Activated CD4-positive, alpha-beta memory T cell treated with anti-CD3 and anti-CD28 coated beads, Interleukin-2, amount 10 ng/mL, durations not matched to agents 7 days and 5 days (primary cell): Measurements from ENCODE around the gene GNPTG. TPM values are rescaled to one million over a fixed set of nuclear protein-coding genes. Genes with fewer than 3 reads are reported as not detected.
A peak's percentile ranks its signal among the peaks of the same experiment; 100 is the strongest.

Experiments
- CTCF ChIA-PET: fragments of 350-600 bp; sonication (Branson Sonifier 250); formaldehyde crosslinking; loops from one replicate; lab custom pipeline; 2021; ENCODE audit warnings: antibody characterized with exemption, inconsistent platforms; lab: Charles Lee
- POLR2A ChIA-PET: fragments of 350-600 bp; sonication (Branson Sonifier 250); formaldehyde crosslinking; loops from one replicate; lab custom pipeline; 2021; ENCODE audit warnings: antibody characterized with exemption; lab: Charles Lee
- DNase-seq: peaks from one replicate; pipeline ENCODE4 v3.0.0-alpha.2; 2020
- H3K27ac Mint-ChIP-seq: one replicate; pipeline ENCODE4 v1.8.0; 2021; ENCODE audit warnings: mild to moderate bottlenecking, mixed read lengths
- H3K27me3 Mint-ChIP-seq: one replicate; pipeline ENCODE4 v1.8.0; 2021; ENCODE audit warnings: mixed read lengths
- H3K36me3 Mint-ChIP-seq: one replicate; pipeline ENCODE4 v1.8.0; 2021; ENCODE audit warnings: low read depth, mixed read lengths
- H3K4me1 Mint-ChIP-seq: one replicate; pipeline ENCODE4 v1.8.0; 2021; ENCODE audit warnings: mixed read lengths
- H3K4me3 Mint-ChIP-seq: one replicate; pipeline ENCODE4 v1.8.0; 2021; ENCODE audit warnings: mild to moderate bottlenecking, mixed read lengths
- H3K9me3 Mint-ChIP-seq: one replicate; pipeline ENCODE4 v1.8.0; 2021; ENCODE audit warnings: mixed read lengths
- total RNA-seq, 2 experiments: library from RNA; stranded (reverse); gene quantifications; one replicate each; pipeline ENCODE4 v1.2.3, GENCODE V29; 2021

Gene GNPTG
- total RNA-seq, 2 experiments from 2014 or later: 32.5 to 33.4 TPM

- H3K27me3 Mint-ChIP-seq: no peaks in the 10 kb centered on the region
- H3K27ac Mint-ChIP-seq: no peak overlapping the region
- H3K4me1 Mint-ChIP-seq: peaks cover 1% of the 10 kb centered on the region
- H3K4me3 Mint-ChIP-seq: no peak overlapping the region
- H3K36me3 Mint-ChIP-seq: peaks cover 10% of the 10 kb centered on the region
- ChIA-PET CTCF (interaction anchor here (4.3 kb wide), 1 partner anchor 18 kb away, joined by 29 read pairs; no protein-coding TSS in a partner anchor), POLR2A (no interaction called here)
- H3K9me3 Mint-ChIP-seq: no peaks in the 10 kb centered on the region
- no peak for DNase-seq
These were observed 10.1 kb downstream of the GNPTG start for GRCh38 chr16:1361685-1362360.

- POLR2A ChIA-PET: interaction anchor here (1.0 kb wide), 1 partner anchor 16 kb away, joined by 4 read pairs; no protein-coding TSS in a partner anchor
- H3K9me3 Mint-ChIP-seq: no peaks in the 10 kb centered on the region
These were observed 11.1 kb downstream of the GNPTG start for GRCh38 chr16:1362807-1363206.

GRCh38 chr16:1363501-1364041 lies 11.8 kb downstream of the GNPTG start:
- H3K4me3 Mint-ChIP-seq: no peak overlapping the region
- peaks cover 1% of the 10 kb centered on the region for H3K4me1 Mint-ChIP-seq
- no peaks in the 10 kb centered on the region for H3K27me3 Mint-ChIP-seq
- CTCF ChIA-PET: interaction anchor here (0.6 to 4.3 kb wide), 16 partner anchors 9 to 342 kb away, joined by 3 to 29 read pairs (median 4); partner anchors contain the start of genes JPT2, MAPK8IP3 and TMEM204
- H3K9me3 Mint-ChIP-seq: no peaks in the 10 kb centered on the region
- POLR2A ChIA-PET: interaction anchor here (0.5 to 1.0 kb wide), 4 partner anchors 15 to 1054 kb away, joined by 3 to 4 read pairs (median 3); partner anchors contain the start of gene UNKL
- DNase-seq: peak; percentile 77
- H3K36me3 Mint-ChIP-seq: peaks cover 10% of the 10 kb centered on the region
- H3K27ac Mint-ChIP-seq: no peak overlapping the region

More at GRCh38 chr16:1362807-1363206, 11.1 kb downstream of the GNPTG start:
- CTCF ChIA-PET: interaction anchor here (0.6 to 4.3 kb wide), 9 partner anchors 9 to 339 kb away, joined by 3 to 29 read pairs (median 4); partner anchors contain the start of gene JPT2
- H3K36me3 Mint-ChIP-seq: peaks cover 10% of the 10 kb centered on the region
- peaks cover 1% of the 10 kb centered on the region for H3K4me1 Mint-ChIP-seq
- H3K27me3 Mint-ChIP-seq: no peaks in the 10 kb centered on the region
- H3K27ac Mint-ChIP-seq: no peak overlapping the region
- DNase-seq: no peak
- H3K4me3 Mint-ChIP-seq: no peak overlapping the region

DNA sequence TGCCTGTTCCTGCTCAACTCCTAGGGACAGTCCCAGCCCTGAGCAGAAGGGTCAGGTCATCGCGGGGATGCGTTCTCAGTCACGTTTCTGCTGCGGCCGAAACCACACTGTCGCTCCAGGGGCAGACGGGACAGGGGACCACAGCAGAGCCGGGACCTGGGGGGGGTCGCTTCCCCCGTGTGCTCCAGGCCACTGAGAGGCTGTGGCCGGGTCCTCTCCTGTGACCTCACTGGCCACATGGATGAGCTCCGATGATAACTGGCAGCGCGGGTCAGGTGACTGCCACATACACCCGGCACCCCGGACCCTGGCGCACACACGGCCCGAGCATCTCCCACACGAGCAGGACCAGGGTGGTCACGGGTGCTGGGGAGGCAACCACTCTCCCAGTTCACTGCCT lies 12.8 kb downstream of the GNPTG start:
- no peak overlapping the region for H3K4me3 Mint-ChIP-seq
- DNase-seq: no peak
- no peak overlapping the region for H3K27ac Mint-ChIP-seq
- no peaks in the 10 kb centered on the region for H3K27me3 Mint-ChIP-seq
- H3K4me1 Mint-ChIP-seq: peaks cover 1% of the 10 kb centered on the region
- H3K36me3 Mint-ChIP-seq: peaks cover 10% of the 10 kb centered on the region
- POLR2A ChIA-PET: interaction anchor here (0.7 to 1.7 kb wide), 2 partner anchors 14 to 50 kb away, joined by 3 to 11 read pairs; partner anchors contain the start of gene UNKL
- CTCF ChIA-PET: interaction anchor here (0.8 to 4.3 kb wide), 8 partner anchors 15 to 341 kb away, joined by 3 to 29 read pairs (median 4); partner anchors contain the start of gene MAPK8IP3
- no peaks in the 10 kb centered on the region for H3K9me3 Mint-ChIP-seq

DNA sequence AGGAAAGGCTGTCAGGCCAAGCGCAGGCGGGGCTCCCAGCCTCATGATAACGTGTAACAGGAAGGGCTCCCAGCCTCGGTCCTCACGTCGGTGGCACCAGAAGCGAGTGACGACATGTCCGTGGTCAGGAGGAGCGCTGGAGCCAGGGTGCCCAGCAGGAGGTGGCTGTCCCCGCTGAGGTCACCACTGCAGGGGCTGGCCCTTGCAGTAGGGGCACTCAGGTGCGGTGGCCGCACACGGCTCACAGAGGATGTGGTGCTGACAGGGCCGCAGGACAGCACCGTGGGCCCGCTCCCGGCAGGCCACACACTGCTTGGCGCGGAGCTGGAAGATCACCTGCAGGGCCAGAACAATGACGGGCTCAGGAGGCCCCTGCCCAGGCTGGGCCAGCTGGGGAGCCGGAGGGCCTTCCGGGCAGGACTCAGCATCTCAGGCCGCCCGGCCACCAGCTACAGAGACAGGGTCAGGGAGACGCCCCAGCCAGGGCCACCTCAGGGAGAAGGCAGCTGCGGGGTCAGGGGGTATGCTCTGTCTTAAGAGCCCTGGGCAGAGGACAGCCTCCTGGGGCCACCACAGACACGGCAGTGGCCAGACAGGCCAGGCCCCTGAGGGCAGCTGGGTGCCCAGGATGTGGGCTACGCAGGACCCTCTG lies 14.5 kb downstream of the GNPTG start:
- H3K36me3 Mint-ChIP-seq: peaks cover 10% of the 10 kb centered on the region
- H3K9me3 Mint-ChIP-seq: no peaks in the 10 kb centered on the region
- POLR2A ChIA-PET: interaction anchor here (1.7 kb wide), 1 partner anchor 12 kb away, joined by 11 read pairs; no protein-coding TSS in a partner anchor
- peaks cover 1% of the 10 kb centered on the region for H3K4me1 Mint-ChIP-seq
- H3K4me3 Mint-ChIP-seq: no peak overlapping the region
- no peak overlapping the region for H3K27ac Mint-ChIP-seq
- CTCF ChIA-PET: no interaction called here
- DNase-seq: no peak
- no peaks in the 10 kb centered on the region for H3K27me3 Mint-ChIP-seq

- no peak overlapping the region for H3K27ac Mint-ChIP-seq
- no peaks in the 10 kb centered on the region for H3K9me3 Mint-ChIP-seq
- ChIA-PET POLR2A (no interaction called here), CTCF (no interaction called here)
- no peak overlapping the region for H3K4me3 Mint-ChIP-seq
- no peak for DNase-seq
- H3K27me3 Mint-ChIP-seq: no peaks in the 10 kb centered on the region
- H3K36me3 Mint-ChIP-seq: peaks cover 10% of the 10 kb centered on the region
- peaks cover 1% of the 10 kb centered on the region for H3K4me1 Mint-ChIP-seq
These were observed 15.1 kb downstream of the GNPTG start for GRCh38 chr16:1366712-1367299.

- no peaks in the 10 kb centered on the region for H3K27me3 Mint-ChIP-seq
- H3K4me3 Mint-ChIP-seq: no peak overlapping the region
- peaks cover 10% of the 10 kb centered on the region for H3K36me3 Mint-ChIP-seq
- H3K27ac Mint-ChIP-seq: no peak overlapping the region
- ChIA-PET CTCF (no interaction called here), POLR2A (no interaction called here)
- H3K9me3 Mint-ChIP-seq: no peaks in the 10 kb centered on the region
- peaks cover 1% of the 10 kb centered on the region for H3K4me1 Mint-ChIP-seq
- no peak for DNase-seq
These were observed 15.9 kb downstream of the GNPTG start for GRCh38 chr16:1367486-1368174.

GRCh38 chr16:1371054-1371978 lies 19.6 kb downstream of the GNPTG start:
- no peak overlapping the region for H3K4me3 Mint-ChIP-seq
- ChIA-PET CTCF (interaction anchor here (0.6 to 1.3 kb wide), 4 partner anchors 8 to 277 kb away, joined by 3 to 5 read pairs (median 4); no protein-coding TSS in a partner anchor), POLR2A (no interaction called here)
- no peaks in the 10 kb centered on the region for H3K27me3 Mint-ChIP-seq
- H3K9me3 Mint-ChIP-seq: no peaks in the 10 kb centered on the region
- no peak overlapping the region for H3K27ac Mint-ChIP-seq
- peaks cover 2% of the 10 kb centered on the region for H3K36me3 Mint-ChIP-seq
- no peaks in the 10 kb centered on the region for H3K4me1 Mint-ChIP-seq
- DNase-seq: no peak

GRCh38 chr16:1372292-1372950 lies 20.7 kb downstream of the GNPTG start:
- no peaks in the 10 kb centered on the region for H3K27me3 Mint-ChIP-seq
- CTCF ChIA-PET: interaction anchor here (0.6 to 1.3 kb wide), 2 partner anchors 9 to 11 kb away, joined by 3 to 4 read pairs; no protein-coding TSS in a partner anchor
- peaks cover 2% of the 10 kb centered on the region for H3K36me3 Mint-ChIP-seq
- POLR2A ChIA-PET: no interaction called here
- no peak for DNase-seq
- H3K4me3 Mint-ChIP-seq: no peak overlapping the region
- H3K4me1 Mint-ChIP-seq: no peaks in the 10 kb centered on the region
- no peaks in the 10 kb centered on the region for H3K9me3 Mint-ChIP-seq
- no peak overlapping the region for H3K27ac Mint-ChIP-seq

DNA sequence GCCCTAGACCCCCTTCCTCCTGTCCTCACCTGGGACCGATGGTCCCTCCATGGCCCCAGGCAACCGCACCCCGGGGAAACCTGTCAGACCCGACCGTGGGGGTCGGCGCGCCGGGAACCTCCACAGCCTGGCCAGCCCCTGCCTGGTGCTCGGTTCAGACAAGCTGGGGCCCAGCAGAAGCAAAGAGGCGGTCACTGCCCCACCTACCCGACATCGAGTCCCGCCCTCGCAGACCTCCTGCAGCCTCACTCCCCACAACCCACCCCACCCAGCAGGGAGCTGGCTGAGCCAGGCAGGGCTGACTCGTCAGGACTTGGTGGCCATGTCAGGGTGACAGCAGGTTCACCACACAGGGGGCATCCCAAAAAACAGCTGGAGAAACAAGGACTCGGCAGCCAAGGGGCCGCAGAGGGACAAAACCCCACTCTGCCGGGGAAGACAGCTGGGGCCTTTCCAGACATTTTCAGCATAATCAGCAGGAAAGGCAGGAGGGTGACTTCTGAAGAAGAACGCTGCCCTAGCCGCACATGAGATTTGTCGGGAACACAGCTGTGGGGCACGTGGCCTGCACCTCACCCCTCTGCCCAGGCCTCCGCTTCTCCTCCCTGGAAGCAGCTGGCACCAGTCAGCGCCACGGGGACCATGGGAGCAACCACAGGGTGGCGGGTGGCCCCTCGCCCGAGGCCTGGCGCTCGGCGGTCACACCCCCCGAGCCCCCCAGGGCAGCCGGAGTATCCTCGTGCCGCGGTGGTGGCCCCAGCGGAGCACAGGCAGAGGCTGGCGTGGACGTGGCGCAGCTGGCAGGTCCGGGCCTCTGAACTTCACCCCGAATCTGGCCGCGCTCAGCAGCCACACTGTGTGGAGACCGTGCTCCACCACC lies 22.9 kb downstream of the GNPTG start:
- no peaks in the 10 kb centered on the region for H3K9me3 Mint-ChIP-seq
- H3K27ac Mint-ChIP-seq: no peak overlapping the region
- ChIA-PET POLR2A (no interaction called here), CTCF (no interaction called here)
- H3K4me1 Mint-ChIP-seq: peaks cover 15% of the 10 kb centered on the region
- no peak for DNase-seq
- no peaks in the 10 kb centered on the region for H3K27me3 Mint-ChIP-seq
- H3K4me3 Mint-ChIP-seq: no peak overlapping the region
- H3K36me3 Mint-ChIP-seq: peaks cover 4% of the 10 kb centered on the region
